Bronchial epithelial cell (primary cell): ENCODE measurements around the gene SPATA20. TPM values are rescaled to one million over a fixed set of nuclear protein-coding genes. Genes with fewer than 3 reads are reported as not detected.

Experiments used
- DNase-seq: peaks from one replicate; pipeline ENCODE4 v3.0.0-alpha.2; 2010; ENCODE audit warnings: low read depth
- FAIRE-seq: peaks from 2 replicates; lab custom pipeline; 2011; peaks lifted over from hg19 to GRCh38; lab: Jason Lieb, UNC
- H3K27me3 ChIP-seq: 2 replicates; pipeline ENCODE4 v1.5.1; 2011; ENCODE audit warnings: low read length; ENCODE audit not compliant: control insufficient read depth, insufficient read depth
- H3K36me3 ChIP-seq: 2 replicates; pipeline ENCODE4 v1.5.1; 2011; ENCODE audit warnings: low read length; ENCODE audit not compliant: control insufficient read depth, insufficient read depth
- H3K4me3 ChIP-seq: 2 replicates; pipeline ENCODE4 v1.5.1; 2011; ENCODE audit warnings: mild to moderate bottlenecking, low read depth, low read length, control low read depth
- CTCF ChIP-seq: IDR thresholded peaks from 2 replicates; pipeline ENCODE4 v1.5.1; 2011; ENCODE audit warnings: mild to moderate bottlenecking, moderate library complexity, low read length, control low read depth, inconsistent platforms; ENCODE audit not compliant: insufficient read depth, severe bottlenecking
- total RNA-seq: library from RNA; depleted of rRNA; stranded (reverse); fragments of >200 nt; gene quantifications from 2 replicates; pipeline ENCODE4 v1.2.1, GENCODE V29; 2014

SPATA20 gene
- total RNA-seq, 1 donor from 2014 or later = 25.0 TPM

GRCh38 chr17:50559674-50560184 lies 12.8 kb downstream of the SPATA20 start:
- FAIRE-seq = no peak
- Histone ChIP-seq H3K27me3 (peaks cover 47% of the 10 kb centered on the region), H3K36me3 (peaks cover 4% of the 10 kb centered on the region), H3K4me3 (peak overlapping the region; percentile 28)
- peak; percentile 41 for DNase-seq
- TF ChIP-seq CTCF = no peak

- peak; percentile 59 for DNase-seq
- FAIRE-seq = no peak
- H3K36me3 ChIP-seq = peaks cover 3% of the 10 kb centered on the region
- H3K27me3 ChIP-seq = peaks cover 48% of the 10 kb centered on the region
- no peak for TF ChIP-seq CTCF
- peak within 1 kb of the TSS; percentile 31 for H3K4me3 ChIP-seq
Measured at GRCh38 chr17:50560185-50560824, 13.3 kb downstream of the SPATA20 start, which contains the start of gene CACNA1G. Gene CACNA1G (plus strand): TSS chr17:50560715. CDS start chr17:50561460, 745 bp downstream.

- no peak for FAIRE-seq
- H3K27me3 ChIP-seq = peaks cover 54% of the 10 kb centered on the region
Measured at GRCh38 chr17:50560931-50561745, 14.2 kb downstream of the SPATA20 start.

GRCh38 chr17:50561746-50562141 lies 14.8 kb downstream of the SPATA20 start:
- no peak for TF ChIP-seq CTCF
- peaks cover 57% of the 10 kb centered on the region for H3K27me3 ChIP-seq
- no peaks in the 10 kb centered on the region for H3K36me3 ChIP-seq
- no peak overlapping the region for H3K4me3 ChIP-seq
- FAIRE-seq (no peak), DNase-seq (no peak)

More at GRCh38 chr17:50560931-50561745, 14.2 kb downstream of the SPATA20 start:
- TF ChIP-seq CTCF = no peak
- Histone ChIP-seq H3K4me3 (peak overlapping the region; percentile 31), H3K36me3 (no peaks in the 10 kb centered on the region)
- DNase-seq = no peak

- Histone ChIP-seq H3K27me3 (peaks cover 56% of the 10 kb centered on the region), H3K36me3 (no peaks in the 10 kb centered on the region), H3K4me3 (no peak overlapping the region)
- no peak for FAIRE-seq
- TF ChIP-seq CTCF = no peak
- no peak for DNase-seq
Measured at GRCh38 chr17:50562242-50563091, 15.5 kb downstream of the SPATA20 start.
